22Rv1 (cell line): Measurements from ENCODE around the gene SPON2.

ENCODE experiments used
- CTCF ChIP-seq: fragments of 450-650 bp; IDR thresholded peaks from 2 replicates; pipeline ENCODE4 v1.5.1; 2017; ENCODE audit warnings: mild to moderate bottlenecking
- ZFX ChIP-seq: fragments of 450-650 bp; IDR thresholded peaks from 2 replicates; pipeline ENCODE4 v1.6.1; 2017; ENCODE audit warnings: antibody characterized with exemption, borderline replicate concordance

DNA sequence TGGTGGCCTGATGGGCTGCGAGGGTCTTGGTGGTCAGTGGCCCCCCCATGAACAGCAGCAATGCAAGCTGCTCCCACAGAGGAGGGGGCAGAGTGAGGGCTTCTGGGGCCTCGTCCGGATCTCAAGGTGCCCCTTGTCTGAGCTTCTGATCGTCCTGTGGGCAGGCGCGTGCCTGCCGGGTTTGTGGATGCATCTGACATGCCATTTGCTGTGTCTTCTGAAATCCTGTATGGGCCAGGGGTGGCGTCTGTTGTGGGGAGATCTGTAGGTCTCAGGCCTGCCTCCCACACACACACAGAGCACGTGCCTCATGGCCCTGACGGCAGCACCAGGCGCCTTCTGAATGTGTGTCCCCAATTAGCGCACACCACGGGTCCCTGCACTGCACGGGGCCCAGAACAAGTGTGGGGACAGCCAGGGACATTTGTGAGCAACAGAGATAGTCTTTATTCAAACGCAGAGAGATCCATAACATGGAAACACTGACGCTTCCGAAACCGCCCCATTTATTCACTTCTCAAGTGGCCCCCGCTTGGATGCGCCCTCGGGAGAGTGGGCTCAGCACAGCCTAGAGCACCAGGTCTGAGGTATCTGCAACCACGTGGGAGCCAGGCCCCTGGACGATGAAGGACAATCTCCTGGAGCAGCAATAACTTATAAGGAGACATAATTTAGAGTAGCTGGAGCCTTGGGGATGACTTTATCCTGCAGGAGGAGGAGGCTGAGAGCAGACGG lies 5.7 kb downstream of the SPON2 start:
- TF ChIP-seq CTCF = no peak
- no peak for TF ChIP-seq ZFX
